C4-2B (cell line): ENCODE measurements around the gene QRFP.

Experiments used
- H3K27ac ChIP-seq: fragments of 450-650 bp; 2 replicates; pipeline ENCODE4 v1.5.1; 2017
- ZFX ChIP-seq: fragments of 450-650 bp; IDR thresholded peaks from 2 replicates; pipeline ENCODE4 v1.6.1; 2017
- TF ChIP-seq, protein P1 (sequence below): fragments of 450-650 bp; conservative IDR thresholded peaks from 2 replicates; pipeline ENCODE4 v1.5.1; 2017; ENCODE audit warnings: mild to moderate bottlenecking

Gene QRFP

GRCh38 chr9:130847306-130848217 is 49.0 kb downstream of the QRFP start:
- H3K27ac ChIP-seq: no peak overlapping the region
- TF ChIP-seq, protein P1, sequence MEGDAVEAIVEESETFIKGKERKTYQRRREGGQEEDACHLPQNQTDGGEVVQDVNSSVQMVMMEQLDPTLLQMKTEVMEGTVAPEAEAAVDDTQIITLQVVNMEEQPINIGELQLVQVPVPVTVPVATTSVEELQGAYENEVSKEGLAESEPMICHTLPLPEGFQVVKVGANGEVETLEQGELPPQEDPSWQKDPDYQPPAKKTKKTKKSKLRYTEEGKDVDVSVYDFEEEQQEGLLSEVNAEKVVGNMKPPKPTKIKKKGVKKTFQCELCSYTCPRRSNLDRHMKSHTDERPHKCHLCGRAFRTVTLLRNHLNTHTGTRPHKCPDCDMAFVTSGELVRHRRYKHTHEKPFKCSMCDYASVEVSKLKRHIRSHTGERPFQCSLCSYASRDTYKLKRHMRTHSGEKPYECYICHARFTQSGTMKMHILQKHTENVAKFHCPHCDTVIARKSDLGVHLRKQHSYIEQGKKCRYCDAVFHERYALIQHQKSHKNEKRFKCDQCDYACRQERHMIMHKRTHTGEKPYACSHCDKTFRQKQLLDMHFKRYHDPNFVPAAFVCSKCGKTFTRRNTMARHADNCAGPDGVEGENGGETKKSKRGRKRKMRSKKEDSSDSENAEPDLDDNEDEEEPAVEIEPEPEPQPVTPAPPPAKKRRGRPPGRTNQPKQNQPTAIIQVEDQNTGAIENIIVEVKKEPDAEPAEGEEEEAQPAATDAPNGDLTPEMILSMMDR: no peak
- TF ChIP-seq ZFX: no peak

GRCh38 chr9:130846487-130847305 is 49.9 kb downstream of the QRFP start:
- no peak overlapping the region for H3K27ac ChIP-seq
- TF ChIP-seq, protein P1: no peak
- TF ChIP-seq ZFX: no peak

DNA sequence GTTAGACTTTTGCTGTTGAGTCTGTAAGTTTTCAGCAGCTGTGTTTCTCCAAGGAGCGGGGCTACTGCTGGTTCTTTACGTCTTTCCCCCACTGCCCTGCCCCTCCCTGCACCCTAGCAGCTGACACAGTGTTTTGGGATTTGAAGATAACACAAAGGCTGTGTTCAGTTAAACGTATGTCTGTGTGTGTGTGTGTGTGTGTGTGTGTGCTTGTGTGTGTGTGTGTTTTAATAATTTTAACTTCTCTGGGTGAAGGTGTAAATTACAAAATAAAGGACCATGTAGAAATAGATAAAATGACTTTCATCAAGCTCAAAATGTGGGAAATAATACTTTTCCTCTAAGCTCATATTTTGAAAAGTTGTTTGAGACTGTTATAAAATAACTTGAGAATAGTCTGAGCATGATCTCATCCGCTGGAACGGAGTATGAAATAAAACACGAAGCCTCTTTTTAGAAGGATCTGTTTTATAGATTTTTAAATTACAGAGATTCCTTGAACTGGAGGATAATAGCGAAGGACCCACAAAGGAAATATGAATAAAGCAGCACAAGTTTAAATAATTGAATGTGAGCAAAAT is 50.6 kb downstream of the QRFP start:
- H3K27ac ChIP-seq: no peak overlapping the region
- TF ChIP-seq, protein P1: no peak
- TF ChIP-seq ZFX: no peak

DNA sequence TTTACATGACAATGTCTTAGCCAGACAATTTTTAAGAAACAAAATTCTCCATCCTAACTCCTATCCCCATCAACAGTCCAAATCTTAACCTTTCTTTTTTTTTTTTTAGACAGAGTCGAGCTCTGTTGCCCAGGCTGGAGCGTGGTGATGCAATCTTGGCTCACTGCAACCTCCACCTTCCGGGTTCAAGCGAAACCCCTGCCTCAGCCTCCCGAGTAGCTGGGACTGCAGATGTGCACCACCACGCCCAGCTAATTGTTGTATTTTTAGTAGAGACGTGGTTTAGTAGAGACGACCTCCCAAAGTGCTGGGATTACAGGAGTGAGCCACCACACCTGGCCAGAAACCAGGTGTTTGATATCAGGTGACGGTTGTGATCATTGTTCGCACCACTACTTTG is 51.4 kb downstream of the QRFP start:
- TF ChIP-seq ZFX: no peak
- TF ChIP-seq, protein P1: no peak
- no peak overlapping the region for H3K27ac ChIP-seq

DNA sequence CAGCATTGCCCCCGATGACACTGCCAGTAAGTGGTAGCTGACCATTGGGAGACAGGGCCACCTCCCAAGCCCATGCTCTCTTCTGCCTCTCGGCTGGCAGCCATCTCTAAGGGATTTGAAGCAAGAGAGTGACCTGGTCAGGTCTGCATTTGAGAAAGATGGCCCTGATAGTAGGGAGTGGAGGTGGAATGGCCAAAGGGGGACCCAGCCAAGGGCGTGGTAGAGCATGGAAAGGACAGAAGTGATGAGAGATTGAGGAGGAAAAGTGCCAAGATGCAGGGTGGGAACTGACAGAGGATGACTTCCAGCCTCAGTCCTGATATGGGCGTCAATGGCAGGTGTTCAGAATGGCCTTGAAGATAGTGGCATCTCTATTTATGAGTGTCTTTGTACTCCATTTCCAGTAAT is 52.6 kb downstream of the QRFP start:
- no peak overlapping the region for H3K27ac ChIP-seq
- TF ChIP-seq ZFX: no peak
- TF ChIP-seq, protein P1: no peak

DNA sequence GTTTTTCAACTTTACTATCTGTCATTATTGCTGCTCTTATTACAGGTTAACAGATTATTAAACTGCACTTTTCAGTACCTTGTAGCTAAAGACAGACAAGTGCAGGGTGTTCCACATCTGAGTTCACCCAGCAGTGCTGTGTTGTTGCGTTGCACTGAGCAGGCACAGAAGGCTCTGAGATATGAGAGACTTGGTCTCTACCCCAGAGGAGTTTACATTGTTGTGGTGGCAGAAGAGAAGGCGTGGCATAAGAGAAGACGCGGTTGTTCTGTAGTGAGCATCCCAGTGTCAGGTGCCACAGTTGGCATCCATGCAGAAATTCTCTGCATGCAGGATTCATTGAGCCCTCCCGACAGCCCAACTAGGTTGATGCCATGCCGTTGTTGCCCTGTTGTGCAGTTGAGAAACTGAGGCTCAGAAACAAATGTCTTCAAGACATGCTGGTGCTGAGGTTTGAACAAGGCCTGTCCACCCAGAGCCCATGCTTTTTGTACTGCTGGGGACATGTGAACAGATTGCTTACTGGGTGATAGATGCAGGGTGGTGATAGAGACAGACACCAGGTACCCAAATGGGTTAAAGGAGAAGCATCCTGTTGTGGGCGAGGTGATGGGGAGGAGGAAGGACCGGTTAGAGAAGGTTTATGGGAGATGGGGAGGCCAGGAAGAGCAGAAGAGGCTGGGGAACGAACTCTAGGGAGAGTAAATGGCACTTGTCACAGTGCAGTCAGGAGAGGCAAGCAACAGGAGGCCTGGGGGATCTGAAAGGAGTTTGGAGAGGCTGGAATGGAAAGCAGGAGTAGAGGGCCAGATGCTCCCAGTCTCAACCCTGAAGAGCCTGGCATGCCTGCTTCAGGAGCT is 53.3 kb downstream of the QRFP start:
- no peak overlapping the region for H3K27ac ChIP-seq
- no peak for TF ChIP-seq ZFX
- TF ChIP-seq, protein P1: no peak
